HFFc6 (cell line): ENCODE measurements around the gene LVRN. TPM values are rescaled to one million over a fixed set of nuclear protein-coding genes. Genes with fewer than 3 reads are reported as not detected.

Experiments
- DNase-seq: peaks from one replicate; pipeline ENCODE4 v3.0.0-alpha.2; 2018
- H3K27ac Mint-ChIP-seq: 2 replicates; pipeline ENCODE4 v1.8.0; 2020; ENCODE audit warnings: mild to moderate bottlenecking, mixed read lengths
- H3K27me3 Mint-ChIP-seq: 2 replicates; pipeline ENCODE4 v1.8.0; 2021; ENCODE audit warnings: mild to moderate bottlenecking, moderate library complexity, mixed read lengths; ENCODE audit not compliant: insufficient read depth
- H3K36me3 Mint-ChIP-seq: 2 replicates; pipeline ENCODE4 v1.8.0; 2021; ENCODE audit warnings: low read depth, mixed read lengths
- H3K4me1 Mint-ChIP-seq: 2 replicates; pipeline ENCODE4 v1.8.0; 2020; ENCODE audit warnings: low read depth, mixed read lengths
- H3K4me3 Mint-ChIP-seq: 2 replicates; pipeline ENCODE4 v1.8.0; 2020; ENCODE audit warnings: mild to moderate bottlenecking, moderate library complexity, mixed read lengths
- H3K9me3 Mint-ChIP-seq: 2 replicates; pipeline ENCODE4 v1.8.0; 2020; ENCODE audit warnings: mild to moderate bottlenecking, mixed read lengths
- total RNA-seq, 6 experiments: library from RNA; stranded (reverse); fragmentation: NEBNext Ultra II Directional; extraction: Animal tissue kit (Norgen Biotek cat#: 25700); gene quantifications; 2 replicates in 1 of 6; 3 replicates in 5 of 6; pipeline ENCODE4 v1.2.3, GENCODE V29; 2021
- TF ChIP-seq, protein P1 (sequence below): fragments of 200-600 bp; sonication (generic); IDR thresholded peaks from 2 replicates; pipeline ENCODE4 v1.5.0; 2021; ENCODE audit warnings: antibody characterized with exemption, mild to moderate bottlenecking

The LVRN gene
- total RNA-seq, 6 experiments from 2014 or later, result 0.07 to 0.41 (median 0.16) TPM; not detected in 2

DNA sequence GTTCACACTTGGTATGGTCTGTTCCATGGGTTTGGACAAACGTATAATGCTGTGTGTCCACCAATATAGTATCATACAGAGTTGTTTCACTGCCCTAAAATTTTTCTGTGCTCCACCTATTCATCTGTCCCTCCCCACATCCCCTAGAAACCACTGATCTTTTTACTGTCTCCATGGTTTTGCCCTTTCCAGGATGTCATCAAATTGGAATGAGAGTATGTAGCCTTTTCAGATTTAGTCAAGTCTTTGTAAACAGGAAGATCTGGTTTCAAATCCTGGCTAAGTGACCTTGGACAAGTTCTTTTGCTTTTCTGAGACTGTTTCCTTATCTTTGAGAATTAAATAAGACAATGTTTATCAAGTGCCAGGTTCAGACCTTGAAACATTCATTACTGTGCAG, 13.2 kb upstream of the LVRN start:
- peak; percentile 40 for DNase-seq
- no peaks in the 10 kb centered on the region for H3K27me3 Mint-ChIP-seq
- H3K9me3 Mint-ChIP-seq, result no peaks in the 10 kb centered on the region
- H3K27ac Mint-ChIP-seq, result peak overlapping the region; percentile 22; the same call in 1 of the 2 replicates
- peaks cover 36% of the 10 kb centered on the region for H3K4me1 Mint-ChIP-seq
- H3K4me3 Mint-ChIP-seq, result no peak overlapping the region
- TF ChIP-seq, protein P1, sequence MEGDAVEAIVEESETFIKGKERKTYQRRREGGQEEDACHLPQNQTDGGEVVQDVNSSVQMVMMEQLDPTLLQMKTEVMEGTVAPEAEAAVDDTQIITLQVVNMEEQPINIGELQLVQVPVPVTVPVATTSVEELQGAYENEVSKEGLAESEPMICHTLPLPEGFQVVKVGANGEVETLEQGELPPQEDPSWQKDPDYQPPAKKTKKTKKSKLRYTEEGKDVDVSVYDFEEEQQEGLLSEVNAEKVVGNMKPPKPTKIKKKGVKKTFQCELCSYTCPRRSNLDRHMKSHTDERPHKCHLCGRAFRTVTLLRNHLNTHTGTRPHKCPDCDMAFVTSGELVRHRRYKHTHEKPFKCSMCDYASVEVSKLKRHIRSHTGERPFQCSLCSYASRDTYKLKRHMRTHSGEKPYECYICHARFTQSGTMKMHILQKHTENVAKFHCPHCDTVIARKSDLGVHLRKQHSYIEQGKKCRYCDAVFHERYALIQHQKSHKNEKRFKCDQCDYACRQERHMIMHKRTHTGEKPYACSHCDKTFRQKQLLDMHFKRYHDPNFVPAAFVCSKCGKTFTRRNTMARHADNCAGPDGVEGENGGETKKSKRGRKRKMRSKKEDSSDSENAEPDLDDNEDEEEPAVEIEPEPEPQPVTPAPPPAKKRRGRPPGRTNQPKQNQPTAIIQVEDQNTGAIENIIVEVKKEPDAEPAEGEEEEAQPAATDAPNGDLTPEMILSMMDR, result no peak
- H3K36me3 Mint-ChIP-seq, result no peaks in the 10 kb centered on the region

DNA sequence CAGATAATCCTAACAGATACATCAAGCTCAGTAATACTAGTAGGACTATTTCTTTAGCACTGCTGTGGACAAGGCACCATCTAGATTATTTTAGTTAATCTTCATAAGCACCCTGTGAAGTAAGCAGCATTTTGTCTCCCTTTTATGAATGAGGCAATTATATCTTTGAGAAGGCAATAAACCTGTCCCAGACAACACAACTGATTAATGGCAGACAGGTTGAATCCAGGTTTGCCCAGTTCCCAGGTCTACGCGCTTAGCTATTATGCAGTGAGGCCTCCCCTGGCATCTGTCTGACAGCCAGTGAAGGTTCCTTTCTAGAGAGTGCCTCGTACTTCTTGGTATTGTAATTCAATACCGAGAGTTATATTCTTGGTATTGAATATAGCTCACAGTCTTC, 9.7 kb upstream of the LVRN start:
- no peaks in the 10 kb centered on the region for H3K9me3 Mint-ChIP-seq
- H3K27me3 Mint-ChIP-seq, result no peaks in the 10 kb centered on the region
- no peaks in the 10 kb centered on the region for H3K36me3 Mint-ChIP-seq
- H3K27ac Mint-ChIP-seq, result no peak overlapping the region
- no peak for DNase-seq
- peaks cover 23% of the 10 kb centered on the region for H3K4me1 Mint-ChIP-seq
- no peak overlapping the region for H3K4me3 Mint-ChIP-seq
- TF ChIP-seq, protein P1, result no peak

DNA sequence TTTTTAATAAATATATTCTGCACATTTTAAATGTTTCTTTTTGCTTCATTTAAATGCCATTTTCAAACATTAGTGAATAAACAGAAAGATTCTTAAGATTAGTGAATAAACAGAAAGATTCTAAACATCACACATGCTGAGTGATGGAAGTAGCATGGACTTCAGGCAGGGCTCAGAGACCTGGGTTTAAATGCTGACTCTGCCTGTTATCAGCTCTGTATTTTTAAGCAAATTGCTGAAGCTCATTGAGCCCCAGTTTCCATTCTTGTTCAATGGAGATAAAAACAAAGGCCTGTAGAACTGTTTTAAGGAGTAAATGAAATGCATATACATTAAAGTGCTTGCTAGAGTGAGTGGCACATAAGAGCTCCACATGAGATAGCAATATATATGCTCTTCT, 8.1 kb upstream of the LVRN start:
- Mint-ChIP-seq H3K4me3 (no peak overlapping the region), H3K36me3 (no peaks in the 10 kb centered on the region), H3K27me3 (no peaks in the 10 kb centered on the region), H3K9me3 (no peaks in the 10 kb centered on the region), H3K4me1 (peaks cover 7% of the 10 kb centered on the region), H3K27ac (no peak overlapping the region)
- TF ChIP-seq, protein P1, result no peak
- DNase-seq, result no peak

DNA sequence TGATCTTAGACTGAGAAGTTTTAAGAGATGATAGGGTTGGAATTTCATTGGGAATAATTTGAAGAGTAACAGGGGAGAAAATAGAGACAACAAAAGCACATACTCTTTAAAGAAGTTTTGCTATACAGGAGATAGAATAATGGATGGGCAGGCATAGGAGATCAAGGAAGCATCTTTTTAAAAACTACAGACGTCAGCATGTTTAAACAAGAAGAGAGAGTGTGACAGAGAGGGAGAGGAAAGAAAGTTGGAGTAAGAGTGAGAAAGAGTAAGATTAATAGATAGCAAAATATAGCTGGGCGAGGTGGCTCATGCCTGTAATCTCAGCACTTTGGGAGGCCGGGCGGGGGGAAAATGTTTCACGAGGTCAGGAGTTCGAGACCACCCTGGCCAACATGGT, 5.3 kb upstream of the LVRN start:
- Mint-ChIP-seq H3K4me3 (no peak overlapping the region), H3K27ac (no peak overlapping the region), H3K36me3 (no peaks in the 10 kb centered on the region), H3K27me3 (no peaks in the 10 kb centered on the region), H3K9me3 (no peaks in the 10 kb centered on the region), H3K4me1 (peaks cover 13% of the 10 kb centered on the region)
- TF ChIP-seq, protein P1, result no peak
- no peak for DNase-seq

DNA sequence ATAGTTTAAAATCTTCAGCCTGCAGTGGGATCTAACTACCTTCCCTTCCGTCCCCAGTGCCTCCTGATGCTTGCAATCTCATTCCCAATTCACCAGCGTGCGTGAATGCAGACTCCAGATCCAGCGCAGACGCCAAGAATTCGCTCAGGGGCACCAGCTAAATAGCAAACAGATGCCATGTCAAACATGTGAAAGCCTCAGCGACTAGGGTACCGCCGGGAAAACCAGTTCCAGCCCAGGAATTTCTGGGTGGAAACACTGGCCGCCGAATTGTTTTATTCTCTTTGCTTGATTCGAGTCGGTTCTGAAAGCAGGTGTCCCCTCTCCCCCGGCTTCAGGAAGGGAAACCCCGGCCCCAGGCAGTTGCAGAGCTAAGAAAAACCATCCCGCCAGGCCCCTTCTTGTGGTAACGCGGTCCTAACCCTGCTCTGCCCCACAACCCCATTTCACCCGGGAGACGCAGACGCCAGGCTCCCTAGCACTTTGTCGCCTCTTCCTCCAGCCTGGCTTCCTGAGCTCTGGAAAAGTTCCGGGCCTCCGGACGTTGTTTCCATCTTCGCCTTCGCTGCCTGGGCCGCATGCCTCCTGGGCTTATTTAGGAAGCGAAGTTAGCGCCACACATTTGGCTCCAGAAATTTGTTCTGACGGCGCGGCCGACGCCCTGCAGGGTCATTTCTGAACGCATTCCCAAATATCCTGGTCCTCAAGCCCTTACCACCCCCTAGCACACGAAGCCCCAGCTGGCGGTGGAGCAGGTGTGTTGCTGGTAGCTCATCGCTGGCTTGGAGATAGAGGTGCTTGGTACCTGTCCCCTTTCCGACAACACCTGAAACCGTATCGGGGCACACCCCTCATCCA, 665 bp upstream of the LVRN start:
- no peaks in the 10 kb centered on the region for H3K36me3 Mint-ChIP-seq
- peaks cover 14% of the 10 kb centered on the region for H3K4me1 Mint-ChIP-seq
- DNase-seq, result peak; percentile 65
- H3K27me3 Mint-ChIP-seq, result peaks cover 4% of the 10 kb centered on the region; the same call in 1 of the 2 replicates
- H3K4me3 Mint-ChIP-seq, result peak overlapping the region; percentile 81
- H3K27ac Mint-ChIP-seq, result peak overlapping the region; percentile 28
- H3K9me3 Mint-ChIP-seq, result no peaks in the 10 kb centered on the region
- TF ChIP-seq, protein P1, result no peak
